Measurements from ENCODE around the gene SMIM30.

The SMIM30 gene

DNA sequence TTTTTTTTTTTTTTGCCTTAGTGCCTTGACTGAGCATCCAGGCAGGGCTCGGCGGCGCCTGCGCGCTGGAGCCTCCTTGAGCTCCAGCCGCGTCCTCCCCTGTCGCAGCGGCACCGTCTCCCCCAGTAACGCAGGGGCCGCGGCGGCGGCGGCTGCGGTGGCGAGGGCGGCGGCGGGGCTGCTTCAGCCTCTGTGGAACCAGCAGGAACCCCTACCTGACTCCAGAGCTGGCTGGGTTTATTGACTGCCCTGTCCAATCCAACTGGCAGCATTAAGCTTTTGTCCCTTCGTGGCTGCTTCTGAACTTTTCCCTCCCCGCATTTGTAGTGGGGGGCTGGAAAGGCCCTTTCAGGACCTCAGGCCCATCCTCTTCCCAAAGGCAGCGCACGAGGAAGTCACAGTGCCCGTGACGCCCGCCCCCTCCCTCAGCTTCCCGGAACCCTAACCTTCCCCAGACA, 31.9 kb downstream of the SMIM30 start, which contains the start of gene GPR85:
Gene GPR85, minus strand, starts transcription at position 397 of the 458 bp plus-strand sequence. CDS start 2,106 bp downstream, outside the sequence.
- H3K4me3 ChIP-seq, result peak within 1 kb of the TSS; percentile 73
- H3K27ac ChIP-seq, result no peak within 1 kb of the TSS
- no peak for DNase-seq (ENCODE audit: low spot score)
- TF ChIP-seq, protein P1, sequence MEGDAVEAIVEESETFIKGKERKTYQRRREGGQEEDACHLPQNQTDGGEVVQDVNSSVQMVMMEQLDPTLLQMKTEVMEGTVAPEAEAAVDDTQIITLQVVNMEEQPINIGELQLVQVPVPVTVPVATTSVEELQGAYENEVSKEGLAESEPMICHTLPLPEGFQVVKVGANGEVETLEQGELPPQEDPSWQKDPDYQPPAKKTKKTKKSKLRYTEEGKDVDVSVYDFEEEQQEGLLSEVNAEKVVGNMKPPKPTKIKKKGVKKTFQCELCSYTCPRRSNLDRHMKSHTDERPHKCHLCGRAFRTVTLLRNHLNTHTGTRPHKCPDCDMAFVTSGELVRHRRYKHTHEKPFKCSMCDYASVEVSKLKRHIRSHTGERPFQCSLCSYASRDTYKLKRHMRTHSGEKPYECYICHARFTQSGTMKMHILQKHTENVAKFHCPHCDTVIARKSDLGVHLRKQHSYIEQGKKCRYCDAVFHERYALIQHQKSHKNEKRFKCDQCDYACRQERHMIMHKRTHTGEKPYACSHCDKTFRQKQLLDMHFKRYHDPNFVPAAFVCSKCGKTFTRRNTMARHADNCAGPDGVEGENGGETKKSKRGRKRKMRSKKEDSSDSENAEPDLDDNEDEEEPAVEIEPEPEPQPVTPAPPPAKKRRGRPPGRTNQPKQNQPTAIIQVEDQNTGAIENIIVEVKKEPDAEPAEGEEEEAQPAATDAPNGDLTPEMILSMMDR (IDR thresholded peaks at IDR 0.05), result no peak

GRCh38 chr7:113085781-113086390, 32.5 kb downstream of the SMIM30 start:
- Histone ChIP-seq H3K27ac (no peak overlapping the region), H3K4me3 (peak overlapping the region; percentile 58)
- TF ChIP-seq, protein P1 (IDR thresholded peaks at IDR 0.05), result no peak
- no peak for DNase-seq (ENCODE audit: low spot score)

- Histone ChIP-seq H3K4me3 (no peak overlapping the region), H3K27ac (no peak overlapping the region)
- TF ChIP-seq, protein P1 (IDR thresholded peaks at IDR 0.05), result no peak
- no peak for DNase-seq (ENCODE audit: low spot score)
These were observed 33.7 kb downstream of the SMIM30 start for GRCh38 chr7:113084496-113085172.

- Histone ChIP-seq H3K4me3 (no peak overlapping the region), H3K27ac (no peak overlapping the region)
- TF ChIP-seq, protein P1 (IDR thresholded peaks at IDR 0.05), result no peak
- no peak for DNase-seq (ENCODE audit: low spot score)
These were observed 34.4 kb downstream of the SMIM30 start for GRCh38 chr7:113083816-113084495.

- TF ChIP-seq, protein P1 (IDR thresholded peaks at IDR 0.05), result no peak
- Histone ChIP-seq H3K27ac (no peak overlapping the region), H3K4me3 (no peak overlapping the region)
- no peak for DNase-seq (ENCODE audit: low spot score)
These were observed 35.1 kb downstream of the SMIM30 start for GRCh38 chr7:113083132-113083815.

GRCh38 chr7:113078331-113078730, 40.0 kb downstream of the SMIM30 start:
- H3K27ac ChIP-seq, result no peak overlapping the region
- DNase-seq (ENCODE audit: low spot score), result no peak
- TF ChIP-seq, protein P1 (IDR thresholded peaks at IDR 0.05), result no peak
- H3K4me3 ChIP-seq, result no peak overlapping the region
